Stomach (tissue), 19 donors: ENCODE results near the gene IPPK. TPM values are rescaled to one million over a fixed set of nuclear protein-coding genes. Genes with fewer than 3 reads are reported as not detected.

Experiments
- DNase-seq, 2 donors: peaks; one replicate each; pipeline versions ENCODE4 v3.0.0 to v3.0.0-alpha.2; 2013 to 2019
- H3K27ac ChIP-seq, 5 donors: fragments of 200-600 bp in 4 of 5; sonication (generic) in 4 of 5; one replicate each; pipeline ENCODE4 v1.5.1; 2013 to 2019; ENCODE audit warnings: mild to moderate bottlenecking in 1 of 5, moderate library complexity in 1 of 5
- H3K27me3 ChIP-seq, 3 donors: fragments of 200-600 bp; sonication (generic); one replicate each; pipeline ENCODE4 v1.5.1; 2017 to 2019; ENCODE audit warnings: mixed run types in 1 of 3
- H3K36me3 ChIP-seq, 4 donors: fragments of 200-600 bp; sonication (generic); 1 replicate in 3 of 4; 2 replicates in 1 of 4; pipeline ENCODE4 v1.5.1; 2016 to 2019
- H3K4me1 ChIP-seq, 4 donors: fragments of 200-600 bp; sonication (generic); one replicate each; pipeline ENCODE4 v1.5.1; 2016 to 2019
- H3K4me3 ChIP-seq, 4 donors: fragments of 200-600 bp; sonication (generic) in 3 of 4; one replicate each; pipeline ENCODE4 v1.5.1; 2016 to 2019; ENCODE audit warnings: mild to moderate bottlenecking in 1 of 4
- H3K9me3 ChIP-seq, 4 donors: fragments of 200-600 bp; sonication (generic); one replicate each; pipeline ENCODE4 v1.5.1; 2016 to 2019
- EP300 ChIP-seq: sonication (generic); formaldehyde crosslinking; IDR thresholded peaks from one replicate; pipeline ENCODE4 v1.6.1; 2017; ENCODE audit warnings: antibody characterized with exemption
- POLR2A ChIP-seq, 4 donors: fragments of 450-650 bp; IDR thresholded peaks; one replicate each; pipeline ENCODE4 v1.6.1; 2016; ENCODE audit warnings: antibody characterized with exemption in 4 of 4, control low read depth in 2 of 4, mild to moderate bottlenecking in 1 of 4, moderate library complexity in 1 of 4
- POLR2AphosphoS5 ChIP-seq, 3 donors: sonication (generic); formaldehyde crosslinking; IDR thresholded peaks; one replicate each; pipeline ENCODE4 v1.6.1; 2016; ENCODE audit warnings: antibody characterized with exemption in 3 of 3
- WGBS, 5 donors: extraction: QIAGEN DNeasy Blood & Tissue Kit in 3 of 5; methylation state at CpG; one replicate each; pipeline versions ENCODE4 v1.1.5 to v1.1.7; 2013 to 2018; 5-methylcytosine and 5-hydroxymethylcytosine counted together
- intact Hi-C: fragments of 100-400 bp; cut with DNase I; formaldehyde crosslinking; loops from one replicate; pipeline ENCODE4 v1.15.1; 2023; ENCODE audit warnings: low total_unique reads
- long read RNA-seq, 10 donors: transcript quantifications; one replicate each; lab custom pipeline, GENCODE V29; 2026
- polyA plus RNA-seq, 3 donors: library from polyadenylated mRNA; stranded (reverse); fragments of 200-250 nt; gene quantifications; one replicate each; pipeline ENCODE4 v1.2.3, GENCODE V29; 2013
- total RNA-seq, 5 donors: library from RNA; depleted of rRNA; stranded (reverse); fragments of >200 nt; gene quantifications; one replicate each; pipeline versions ENCODE4 v1.1.0 to v1.2.3, GENCODE V29; 2014 to 2016
- TF ChIP-seq, protein P1 (sequence below), 7 experiments: fragments of 450-650 bp in 4 of 7; fragments of 200-600 bp in 3 of 7; sonication (generic) in 3 of 7; IDR thresholded peaks; one replicate each; pipeline ENCODE4 v1.5.1; 2016 to 2019; ENCODE audit warnings: antibody characterized with exemption in 7 of 7, control low read depth in 2 of 7, mild to moderate bottlenecking in 1 of 7
- donor health status: healthy with polysubstance abuse.
- donor health status: Bipolar disorder and iron deficiency.
- donor health status: healthy.

Gene IPPK, protein sequence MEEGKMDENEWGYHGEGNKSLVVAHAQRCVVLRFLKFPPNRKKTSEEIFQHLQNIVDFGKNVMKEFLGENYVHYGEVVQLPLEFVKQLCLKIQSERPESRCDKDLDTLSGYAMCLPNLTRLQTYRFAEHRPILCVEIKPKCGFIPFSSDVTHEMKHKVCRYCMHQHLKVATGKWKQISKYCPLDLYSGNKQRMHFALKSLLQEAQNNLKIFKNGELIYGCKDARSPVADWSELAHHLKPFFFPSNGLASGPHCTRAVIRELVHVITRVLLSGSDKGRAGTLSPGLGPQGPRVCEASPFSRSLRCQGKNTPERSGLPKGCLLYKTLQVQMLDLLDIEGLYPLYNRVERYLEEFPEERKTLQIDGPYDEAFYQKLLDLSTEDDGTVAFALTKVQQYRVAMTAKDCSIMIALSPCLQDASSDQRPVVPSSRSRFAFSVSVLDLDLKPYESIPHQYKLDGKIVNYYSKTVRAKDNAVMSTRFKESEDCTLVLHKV
- total RNA-seq (10 to 100 TPM in 4 of 5 donors, 1 to 10 TPM in 1; 1.4 to 14.6 (median 11.6) TPM), polyA plus RNA-seq (10 to 100 TPM in 1 of 3 donors, 1 to 10 TPM in 2; 2.7 to 17.1 (median 6.0) TPM)
- long read RNA-seq, donor 1: 0 reads
- long read RNA-seq, donor 2, full-length matches to known transcripts: 1 of 1 reads
- long read RNA-seq, donor 2, partial matches to known transcripts: 0 of 1 reads
- long read RNA-seq, donor 2, other reads (novel, unspliced or antisense): 0 of 1 reads
- long read RNA-seq, donor 3, full-length matches to known transcripts: 1 of 1 reads
- long read RNA-seq, donor 3, partial matches to known transcripts: 0 of 1 reads
- long read RNA-seq, donor 3, other reads (novel, unspliced or antisense): 0 of 1 reads
- long read RNA-seq, donor 4: 0 reads
- long read RNA-seq, donor 5: 0 reads
- long read RNA-seq, donor 6, full-length matches to known transcripts: 4 of 4 reads
- long read RNA-seq, donor 6, partial matches to known transcripts: 0 of 4 reads
- long read RNA-seq, donor 6, other reads (novel, unspliced or antisense): 0 of 4 reads
- long read RNA-seq, donor 7: 0 reads
- long read RNA-seq, donor 8: 0 reads
- long read RNA-seq, donor 9: 0 reads
- long read RNA-seq, donor 10: 0 reads

DNA sequence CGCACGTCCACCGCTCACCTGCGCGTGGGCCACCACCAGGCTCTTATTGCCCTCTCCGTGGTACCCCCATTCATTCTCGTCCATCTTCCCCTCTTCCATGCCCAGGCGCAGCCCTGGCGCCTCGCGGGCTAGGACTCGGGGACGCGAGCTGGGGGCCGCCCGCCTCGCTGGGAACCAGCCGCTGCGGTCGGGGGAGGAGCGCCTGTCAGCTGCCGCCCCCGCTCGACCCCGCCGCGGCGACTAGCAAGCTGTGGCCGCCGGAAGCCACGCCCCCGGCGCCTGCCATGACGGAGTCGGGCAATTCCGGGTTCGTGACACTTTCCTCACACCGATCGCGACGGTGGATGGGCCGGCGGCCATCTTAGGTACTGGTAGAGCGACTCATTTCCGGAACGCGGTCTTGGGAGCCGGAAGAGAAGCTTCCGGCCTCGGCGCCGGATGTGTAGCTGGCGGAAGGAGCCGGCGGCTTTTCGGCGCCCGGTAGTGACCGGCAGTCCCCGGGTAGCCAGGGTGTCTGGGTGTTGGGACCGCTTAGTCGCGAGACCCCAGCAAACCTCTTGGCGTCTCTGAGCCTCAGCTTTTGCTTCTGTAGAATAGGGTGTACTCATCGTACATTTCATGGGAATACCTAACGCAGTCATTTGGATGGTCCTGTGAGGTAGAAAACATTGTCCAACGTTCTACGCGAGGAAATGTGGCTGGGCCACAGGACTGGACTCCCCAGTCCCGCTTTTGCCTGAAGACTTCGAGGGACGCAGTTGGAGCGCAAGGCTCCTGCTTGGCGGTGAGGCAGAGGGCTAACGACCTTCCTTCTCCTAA, at the start of gene IPPK:
Gene IPPK (minus strand): TSS at position 242 of the 819 bp plus-strand sequence. CDS start 143 bp downstream, at position 99.
- Histone ChIP-seq H3K27ac (peak within 1 kb of the TSS; percentile 66 to 91 (median 89)), H3K4me3 (peak within 1 kb of the TSS; percentile 93 to 100 (median 96)), H3K9me3 (no peaks in the 10 kb centered on the region), H3K27me3 (no peaks in the 10 kb centered on the region), H3K4me1 (peaks cover 15 to 57% (median 41%) of the 10 kb centered on the region in 4 donors), H3K36me3 (peaks cover 0 to 17% (median 11%) of the 10 kb centered on the region in 4 donors)
- peak; percentile 98 to 99 for DNase-seq
- intact Hi-C loops: no loop called here
- WGBS, 5 donors: 0 to 1% (median 0%) methylated on average over 35 to 75 of the region's 75 CpGs
- TF ChIP-seq POLR2AphosphoS5 (IDR thresholded peaks at IDR 0.05) (peak; percentile 84 to 98 (median 89)), POLR2A (IDR thresholded peaks at IDR 0.05) (peak in 2 of 4 donors; percentile 26 to 45), EP300 (no peak)
- TF ChIP-seq, protein P1, sequence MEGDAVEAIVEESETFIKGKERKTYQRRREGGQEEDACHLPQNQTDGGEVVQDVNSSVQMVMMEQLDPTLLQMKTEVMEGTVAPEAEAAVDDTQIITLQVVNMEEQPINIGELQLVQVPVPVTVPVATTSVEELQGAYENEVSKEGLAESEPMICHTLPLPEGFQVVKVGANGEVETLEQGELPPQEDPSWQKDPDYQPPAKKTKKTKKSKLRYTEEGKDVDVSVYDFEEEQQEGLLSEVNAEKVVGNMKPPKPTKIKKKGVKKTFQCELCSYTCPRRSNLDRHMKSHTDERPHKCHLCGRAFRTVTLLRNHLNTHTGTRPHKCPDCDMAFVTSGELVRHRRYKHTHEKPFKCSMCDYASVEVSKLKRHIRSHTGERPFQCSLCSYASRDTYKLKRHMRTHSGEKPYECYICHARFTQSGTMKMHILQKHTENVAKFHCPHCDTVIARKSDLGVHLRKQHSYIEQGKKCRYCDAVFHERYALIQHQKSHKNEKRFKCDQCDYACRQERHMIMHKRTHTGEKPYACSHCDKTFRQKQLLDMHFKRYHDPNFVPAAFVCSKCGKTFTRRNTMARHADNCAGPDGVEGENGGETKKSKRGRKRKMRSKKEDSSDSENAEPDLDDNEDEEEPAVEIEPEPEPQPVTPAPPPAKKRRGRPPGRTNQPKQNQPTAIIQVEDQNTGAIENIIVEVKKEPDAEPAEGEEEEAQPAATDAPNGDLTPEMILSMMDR (IDR thresholded peaks at IDR 0.05): no peak

DNA sequence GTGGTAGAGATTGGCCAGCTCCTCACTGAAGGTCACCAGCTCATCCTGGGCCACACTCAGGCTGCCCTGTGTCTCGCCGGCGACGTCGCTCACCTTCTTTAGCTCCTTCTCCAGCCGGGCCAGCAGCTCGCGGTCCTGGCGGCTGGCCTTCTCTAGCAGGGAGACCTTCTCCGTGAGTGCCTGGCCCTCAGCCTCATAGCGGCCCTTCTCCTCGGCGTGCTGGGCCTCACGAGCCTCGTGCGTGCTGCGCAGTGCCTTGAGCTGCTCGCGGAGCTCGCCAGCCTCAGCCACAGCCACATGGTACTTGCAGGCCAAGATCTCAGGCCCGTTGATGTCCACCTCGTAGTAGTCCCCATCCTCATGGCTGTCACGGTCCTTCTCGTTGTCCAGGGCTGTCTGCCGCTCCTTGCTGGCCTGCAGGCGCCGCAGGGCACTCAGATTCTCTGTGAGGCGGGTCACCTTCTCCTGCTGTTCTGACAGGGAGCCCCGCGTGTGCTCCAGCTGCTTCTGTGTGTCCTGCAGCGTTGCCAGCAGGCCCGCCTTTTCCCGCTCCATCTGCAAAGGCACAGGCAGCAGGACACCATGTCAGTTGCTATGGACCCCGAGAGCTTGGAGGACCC, 49.2 kb upstream of the IPPK start:
- TF ChIP-seq EP300 (no peak), POLR2A (IDR thresholded peaks at IDR 0.05) (no peak), POLR2AphosphoS5 (IDR thresholded peaks at IDR 0.05) (no peak)
- TF ChIP-seq, protein P1 (IDR thresholded peaks at IDR 0.05): no peak
- H3K4me1 ChIP-seq: peaks cover 0 to 20% (median 9%) of the 10 kb centered on the region in 4 donors
- no peak overlapping the region for H3K27ac ChIP-seq
- no peaks in the 10 kb centered on the region for H3K9me3 ChIP-seq
- no peak overlapping the region for H3K4me3 ChIP-seq
- peaks cover 69 to 98% (median 91%) of the 10 kb centered on the region in 4 donors for H3K36me3 ChIP-seq
- peak in 1 of 2 donors; percentile 1 for DNase-seq
- WGBS, 5 donors: 91 to 94% (median 93%) methylated on average over 6 to 34 of the region's 34 CpGs
- intact Hi-C loops: no loop called here
- H3K27me3 ChIP-seq: no peaks in the 10 kb centered on the region

DNA sequence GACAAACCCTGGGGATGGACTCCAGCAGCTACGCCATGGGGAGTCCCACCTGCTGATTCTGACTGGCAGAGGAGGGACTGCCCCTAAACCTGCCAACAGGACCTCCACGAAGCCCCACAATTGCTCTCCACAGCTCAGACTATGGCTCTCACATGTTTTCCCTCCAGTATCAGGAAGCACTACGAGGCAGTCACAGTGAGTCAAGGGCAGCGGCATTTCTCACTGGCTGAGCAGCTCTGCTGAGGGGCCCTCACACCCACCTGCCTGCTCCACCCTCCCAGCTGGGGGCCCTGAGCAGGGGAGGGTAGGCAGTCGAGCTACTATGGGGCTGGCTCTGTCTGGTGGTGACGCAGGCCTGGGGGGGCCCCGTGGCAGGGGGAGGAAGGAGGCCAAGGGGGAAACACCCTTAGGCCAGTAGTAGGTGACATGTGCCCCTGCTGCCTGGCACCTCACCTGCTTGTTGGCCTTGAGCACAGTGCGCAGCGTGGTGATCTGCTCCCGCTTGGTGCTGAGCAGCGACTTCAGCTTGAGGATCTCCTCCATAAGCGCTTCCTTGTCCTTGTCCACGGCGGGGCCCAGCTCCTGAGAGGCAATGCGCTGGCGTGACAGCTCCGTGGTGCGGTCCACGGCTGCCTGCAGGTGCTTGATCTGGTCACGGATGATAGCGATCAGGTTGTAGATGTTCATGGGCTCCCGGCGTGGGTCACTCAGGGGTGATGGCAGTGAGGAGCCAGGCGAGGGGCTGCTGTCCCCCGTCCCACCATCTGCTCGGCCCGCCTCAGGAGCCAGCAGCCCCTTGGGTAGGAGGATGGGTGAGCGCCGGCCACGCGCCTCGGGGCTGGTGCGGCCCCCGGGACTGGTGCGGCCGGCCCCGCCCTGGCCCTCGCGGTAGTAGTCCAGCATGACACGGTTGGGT, 48.4 kb upstream of the IPPK start:
- Histone ChIP-seq H3K9me3 (no peaks in the 10 kb centered on the region), H3K4me1 (peaks cover 0 to 15% (median 6%) of the 10 kb centered on the region in 4 donors), H3K4me3 (no peak overlapping the region), H3K36me3 (peaks cover 77 to 100% (median 96%) of the 10 kb centered on the region in 4 donors), H3K27me3 (no peaks in the 10 kb centered on the region), H3K27ac (no peak overlapping the region)
- 85 to 92% (median 88%) methylated on average over 20 to 40 of the region's 40 CpGs for whole genome bisulfite sequencing, 5 donors
- intact Hi-C loops: no loop called here
- peak in 1 of 2 donors; percentile 33 for DNase-seq
- TF ChIP-seq, protein P1 (IDR thresholded peaks at IDR 0.05): no peak
- TF ChIP-seq EP300: no peak
- TF ChIP-seq POLR2A (IDR thresholded peaks at IDR 0.05): no peak
- TF ChIP-seq POLR2AphosphoS5 (IDR thresholded peaks at IDR 0.05): no peak
